NCI-H524 treated with DMSO at 0.1 percent for 48 hours (cell line): ENCODE results near the gene ADD1.

ENCODE experiments used
- DNase-seq: peaks from one replicate; lab custom pipeline; 2025; lab: John Stamatoyannopoulos, UW

Gene ADD1

GRCh38 chr4:2835978-2836377 is 7.7 kb upstream of the ADD1 start:
- DNase-seq, result no peak

DNA sequence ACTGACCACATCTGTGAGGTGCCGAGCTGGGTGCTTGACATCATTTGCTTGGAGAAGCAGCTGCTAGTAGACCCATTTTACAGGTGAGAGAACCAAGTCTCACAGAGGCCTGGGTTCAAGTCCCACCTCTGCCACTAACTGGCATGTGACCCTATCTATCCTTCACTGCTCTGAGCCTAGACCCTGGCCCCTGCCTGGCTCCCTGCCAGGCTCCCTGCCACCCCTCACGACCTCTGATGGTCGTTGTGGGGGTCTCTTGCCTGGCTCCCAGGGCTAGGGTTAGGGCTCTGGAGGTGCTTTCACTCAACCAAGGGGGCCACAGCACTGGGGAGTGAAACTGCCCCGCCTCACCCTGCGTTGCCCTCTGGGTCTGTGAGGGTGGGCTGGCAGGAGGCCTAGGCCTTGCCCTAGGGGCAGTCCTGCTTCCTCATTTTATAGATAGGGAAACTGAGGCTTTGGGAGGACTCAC is 7.2 kb upstream of the ADD1 start:
- no peak for DNase-seq

DNA sequence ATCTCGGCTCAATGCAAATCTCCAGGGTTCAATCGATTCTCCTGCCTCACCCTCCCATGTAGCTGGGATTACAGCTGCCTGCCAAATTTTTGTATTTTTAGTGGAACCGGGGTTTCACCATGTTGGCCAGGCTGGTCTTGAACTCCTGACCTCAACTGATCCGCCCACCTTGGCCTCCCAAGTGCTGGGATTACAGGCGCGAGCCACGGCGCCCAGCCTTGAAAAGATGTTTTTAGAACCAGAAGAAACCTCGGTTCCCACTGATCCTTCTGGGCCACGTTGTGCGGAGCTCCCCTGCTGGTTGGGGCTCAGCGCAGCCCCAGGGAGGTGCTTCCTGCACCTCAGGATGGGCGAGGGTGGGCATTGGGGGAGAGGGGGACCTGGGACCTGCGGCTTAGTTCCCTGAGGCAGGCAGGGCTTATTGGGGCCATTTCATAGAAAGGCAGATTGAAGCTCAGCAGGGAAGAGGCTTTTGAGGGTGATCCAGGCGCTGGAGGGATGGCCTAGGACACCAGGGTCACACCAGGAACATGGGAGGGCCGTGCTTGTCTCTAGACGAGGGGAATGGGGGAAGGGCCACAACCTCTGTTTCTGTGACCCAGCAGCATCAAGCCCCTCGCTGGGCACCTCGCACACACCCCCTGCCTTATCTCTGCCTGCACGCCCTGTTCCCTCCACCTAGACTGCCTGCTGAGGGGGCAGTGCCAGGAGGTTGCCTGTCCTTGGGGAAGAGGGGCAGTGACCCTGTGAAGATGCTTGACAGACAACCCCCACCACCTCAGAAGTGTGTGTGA is 6.3 kb upstream of the ADD1 start:
- no peak for DNase-seq

GRCh38 chr4:2837904-2838496 is 5.6 kb upstream of the ADD1 start:
- no peak for DNase-seq

DNA sequence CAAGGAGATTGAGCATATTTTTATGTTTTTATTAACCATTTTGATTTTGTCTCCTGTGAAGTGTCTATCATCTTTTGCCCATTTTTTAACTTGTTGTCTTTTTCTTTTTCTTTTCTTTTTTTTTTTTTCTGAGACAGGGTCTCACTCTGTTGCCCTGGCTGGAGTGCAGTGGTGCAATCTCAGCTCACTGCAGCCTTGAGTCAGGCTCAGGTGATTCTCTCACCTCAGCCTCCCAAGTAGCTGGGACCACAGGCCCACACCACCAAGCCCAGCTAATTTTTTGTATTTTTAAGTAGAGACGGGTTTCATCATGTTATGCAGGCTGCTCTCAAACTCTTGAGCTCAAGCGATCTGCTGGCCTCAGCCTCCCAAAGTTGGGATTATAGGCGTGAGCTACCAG is 4.6 kb upstream of the ADD1 start:
- DNase-seq, result no peak

- no peak for DNase-seq
These were observed 869 bp upstream of the ADD1 start for GRCh38 chr4:2842687-2843262.

DNA sequence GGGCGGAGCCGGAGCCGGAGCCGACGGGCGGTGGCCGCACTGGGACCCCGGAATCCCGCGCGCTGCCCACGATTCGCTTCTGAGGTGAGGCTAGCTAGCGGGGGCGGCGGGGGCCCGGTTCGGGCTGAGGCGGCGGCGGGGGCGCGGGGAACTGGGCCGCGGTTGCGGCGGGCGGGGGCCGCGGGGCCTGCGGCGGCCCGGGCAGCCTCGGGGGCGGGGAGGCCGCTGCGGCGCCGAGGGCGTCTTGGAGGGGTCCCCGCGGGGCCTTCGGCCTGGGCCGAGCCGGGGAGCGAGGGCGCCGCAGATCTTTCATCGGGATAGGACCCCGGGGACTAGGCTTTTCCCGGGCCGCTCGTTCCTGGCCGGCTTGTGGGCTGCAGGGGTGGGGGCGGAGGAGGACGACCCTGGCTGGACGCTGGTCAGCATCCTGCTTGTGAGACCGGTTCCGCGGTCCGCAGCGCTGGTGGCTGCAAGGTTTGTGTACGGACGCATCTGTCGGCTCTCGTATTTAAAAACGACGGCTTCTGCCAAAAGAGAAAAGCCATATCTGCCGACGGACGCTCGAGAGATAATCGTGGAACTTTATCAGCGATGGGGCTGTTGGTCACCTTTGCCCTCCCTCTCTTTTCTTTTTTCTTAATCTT is 419 bp downstream of the ADD1 start:
- DNase-seq, result no peak

DNA sequence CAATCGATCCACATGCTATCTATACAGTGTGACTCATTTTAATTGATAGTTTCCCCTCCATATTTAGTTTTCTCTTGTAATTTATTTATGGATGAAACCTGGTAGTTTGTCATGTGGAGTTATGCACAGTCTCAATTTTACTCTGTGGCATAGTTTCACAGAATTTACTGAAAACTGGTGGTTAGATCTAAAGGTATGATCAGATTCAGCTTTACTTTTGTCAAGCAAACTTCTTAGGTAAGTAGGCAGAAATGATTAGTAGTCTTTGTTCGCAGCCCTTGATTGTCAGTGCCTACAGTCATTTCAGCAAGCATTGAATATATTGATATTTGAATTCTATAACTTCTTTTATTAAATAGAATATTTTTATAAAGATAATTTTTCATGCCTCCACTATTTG is 2.5 kb downstream of the ADD1 start:
- no peak for DNase-seq

DNA sequence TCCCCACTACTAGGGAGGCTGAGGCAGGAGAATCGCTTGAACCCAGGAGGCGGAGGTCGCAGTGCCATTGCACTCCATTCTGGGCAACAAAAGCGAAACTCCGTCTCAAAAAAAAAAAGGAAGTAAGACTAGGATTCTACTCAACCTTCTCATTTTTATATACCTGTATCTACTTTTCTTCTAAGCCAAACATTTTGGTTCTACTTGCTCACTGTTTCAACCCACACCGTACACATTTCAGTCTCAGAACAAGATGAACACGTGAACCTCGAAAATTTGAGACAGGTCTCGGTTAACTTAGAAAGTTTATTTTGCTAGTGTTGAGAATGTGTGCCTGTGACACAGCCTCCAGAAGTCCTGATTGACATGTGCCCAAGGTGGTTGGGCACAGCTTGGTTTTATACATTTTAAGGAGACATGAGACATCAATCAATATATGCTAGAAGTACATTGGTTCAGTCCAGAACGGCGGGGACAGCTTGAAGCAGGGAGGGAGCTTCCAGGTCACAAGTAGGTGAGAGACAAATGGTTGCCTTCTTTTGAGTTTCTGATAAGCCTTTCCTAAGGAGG is 3.7 kb downstream of the ADD1 start:
- DNase-seq, result no peak

DNA sequence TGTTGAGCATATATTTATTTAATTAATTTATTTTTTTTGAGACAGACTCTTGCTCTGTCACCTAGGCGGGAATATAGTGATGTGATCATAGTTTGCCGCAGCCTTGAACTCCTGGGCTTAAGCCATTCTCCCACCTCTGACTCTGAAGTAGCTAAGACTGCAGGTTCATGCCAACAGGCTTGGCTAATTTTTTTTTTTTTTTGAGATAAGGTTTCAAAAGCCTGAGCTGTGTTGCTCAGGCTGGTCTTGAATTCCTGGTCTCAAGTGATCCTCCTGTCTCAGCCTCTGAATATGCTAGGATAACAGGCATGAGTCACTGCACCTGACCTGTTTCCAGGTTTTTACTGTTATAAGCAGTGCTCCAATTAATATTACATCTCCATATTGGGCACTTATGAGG is 4.8 kb downstream of the ADD1 start:
- DNase-seq, result no peak

DNA sequence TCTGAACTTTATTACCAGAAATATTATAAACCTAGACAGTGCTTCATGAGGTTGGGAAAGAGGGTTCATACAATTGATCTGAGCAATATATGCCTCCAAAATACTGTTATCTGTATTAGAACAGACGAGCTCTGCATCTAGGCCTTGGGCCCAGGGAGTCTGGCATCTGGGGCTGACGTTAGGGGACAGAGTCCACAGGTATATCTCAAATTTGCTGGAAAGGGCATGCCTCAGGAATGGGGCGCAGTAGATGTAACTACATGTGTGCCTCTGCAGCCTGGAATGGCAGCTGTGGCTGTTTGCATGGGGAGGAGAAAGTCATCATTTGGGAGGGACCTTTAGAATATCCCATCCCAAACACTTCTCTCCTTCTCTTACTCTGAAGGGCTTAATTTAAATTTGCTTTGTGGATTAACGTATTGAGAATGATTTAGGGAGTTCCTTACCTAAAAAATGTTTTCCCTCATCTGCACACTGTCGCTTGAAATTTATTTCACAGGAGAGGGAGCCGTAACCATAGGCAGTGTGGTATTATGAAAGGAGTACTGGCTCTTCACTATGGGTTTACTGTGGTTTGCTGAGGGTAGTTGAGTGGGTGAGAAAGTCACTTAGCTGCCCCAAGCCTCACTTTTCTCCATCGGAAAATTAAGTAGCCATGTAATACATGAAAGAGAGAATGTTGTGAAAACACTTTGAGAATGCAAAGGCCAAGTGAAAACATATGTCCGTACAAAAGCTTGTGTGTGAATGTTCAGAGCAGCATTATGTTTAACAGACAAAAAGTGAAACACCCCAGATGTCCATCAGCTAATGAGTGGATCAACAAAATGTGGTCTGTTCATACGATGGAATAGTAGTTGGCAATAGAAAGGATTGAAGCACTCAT is 5.9 kb downstream of the ADD1 start:
- no peak for DNase-seq

GRCh38 chr4:2850966-2851798 is 7.5 kb downstream of the ADD1 start:
- DNase-seq, result no peak

GRCh38 chr4:2852481-2852921 is 8.9 kb downstream of the ADD1 start:
- no peak for DNase-seq

DNA sequence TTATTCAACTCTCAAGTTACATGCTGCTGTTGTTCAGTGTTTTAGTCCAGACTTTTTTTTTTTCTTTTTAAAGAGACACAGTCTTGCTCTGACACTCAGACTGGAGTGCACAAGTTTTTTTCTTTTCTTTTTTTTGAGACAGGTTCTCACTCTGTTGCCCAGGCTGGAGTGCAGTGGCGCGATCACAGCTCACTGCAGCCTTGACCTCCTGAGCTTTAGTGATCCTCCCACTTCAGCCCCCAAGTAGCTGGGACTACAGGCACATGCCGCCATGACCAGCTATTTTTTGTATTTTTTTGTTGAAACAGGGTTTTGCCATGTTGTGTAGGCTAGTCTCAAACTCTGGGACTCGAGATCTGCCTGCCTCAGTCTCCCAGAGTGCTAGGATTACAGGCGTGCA is 11.9 kb downstream of the ADD1 start:
- no peak for DNase-seq

DNA sequence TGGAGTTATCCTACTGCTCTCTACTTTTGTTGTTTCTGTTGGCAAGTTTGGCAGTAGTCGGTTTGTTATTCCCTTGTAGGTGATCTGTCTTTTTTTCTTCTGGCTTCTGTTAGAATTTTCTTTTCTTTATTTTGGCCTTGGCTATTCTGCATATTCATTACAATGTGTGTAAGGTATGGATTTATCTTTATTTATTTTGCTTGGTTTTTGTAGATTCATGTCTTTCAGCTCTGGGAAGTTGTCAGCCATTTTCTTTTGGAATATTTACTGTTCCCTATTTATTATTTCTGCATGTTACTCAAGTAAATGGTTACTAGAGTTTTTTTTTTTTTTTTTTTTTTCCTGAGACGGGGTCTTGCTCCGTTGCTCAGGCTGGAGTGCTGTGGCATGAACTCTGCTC is 12.6 kb downstream of the ADD1 start:
- no peak for DNase-seq

GRCh38 chr4:2857349-2857927 is 13.8 kb downstream of the ADD1 start:
- DNase-seq, result no peak

DNA sequence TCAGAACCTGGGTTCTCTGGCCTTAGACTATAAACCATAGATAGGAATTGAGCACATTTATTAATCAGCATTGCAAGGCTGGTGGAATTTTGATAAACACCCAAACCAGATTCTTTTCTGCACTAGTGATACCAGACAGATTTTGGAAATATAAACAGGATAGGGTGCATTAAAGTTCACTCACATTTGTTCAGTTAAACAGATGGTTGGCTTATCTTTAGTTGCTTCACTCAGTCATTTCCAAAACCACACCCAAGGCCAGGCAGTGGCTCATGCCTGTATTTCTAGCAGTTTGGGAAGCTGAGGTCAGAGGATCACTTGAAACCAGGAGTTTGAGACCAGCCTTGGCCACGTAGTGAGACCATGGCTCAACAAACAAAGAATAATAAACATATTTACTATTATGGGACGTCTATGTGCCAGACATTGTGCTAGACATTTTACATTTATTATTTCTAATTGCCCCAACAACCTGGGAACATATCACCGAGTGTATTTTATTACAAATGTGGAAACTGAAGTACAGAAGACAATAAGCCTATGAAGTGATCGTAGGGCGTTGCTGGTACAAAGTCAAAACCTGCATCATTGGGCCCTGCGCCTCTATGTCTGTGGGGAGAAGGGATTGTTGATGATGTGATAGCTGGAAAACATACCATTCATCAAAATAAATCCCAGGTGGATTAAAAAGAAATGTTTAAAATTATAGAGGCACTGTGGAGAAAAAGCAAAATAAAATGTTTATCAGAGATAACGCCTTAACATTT is 15.0 kb downstream of the ADD1 start:
- no peak for DNase-seq

- no peak for DNase-seq
These were observed 15.9 kb downstream of the ADD1 start for GRCh38 chr4:2859514-2859913.
